ENCODE data around the gene CCR5. TPM values are rescaled to one million over a fixed set of nuclear protein-coding genes. Genes with fewer than 3 reads are reported as not detected.

The CCR5 gene
- total and polyA plus RNA-seq, 2 of the 13 experiments (the other 11 are each of a cell fraction or from before 2014, with no cell fraction given) = not detected

GRCh38 chr3:46414739-46415138 is 44.0 kb downstream of the CCR5 start:
- H2AFZ ChIP-seq (ENCODE audit: low read length) = no peak overlapping the region
- H3K36me3 ChIP-seq (replicated peaks in 1 of 2; ENCODE audit: control insufficient read depth in 1 of 2, insufficient read depth in 2 of 2, low read length in 2 of 2) = no peaks in the 10 kb centered on the region
- TF ChIP-seq ZNF138 (CRISPR knock-in tag; IDR thresholded peaks at IDR 0.05; ENCODE audit: low read depth) (no peak), EED (CRISPR knock-in tag; IDR thresholded peaks at IDR 0.05) (no peak), ZNF260 (CRISPR knock-in tag; IDR thresholded peaks at IDR 0.05; ENCODE audit: borderline replicate concordance, low read depth) (no peak), KAT2B (IDR thresholded peaks at IDR 0.05; ENCODE audit: borderline replicate concordance, low read depth, low read length) (no peak), ZNF792 (CRISPR knock-in tag; IDR thresholded peaks at IDR 0.05) (no peak), ZNF282 (IDR thresholded peaks at IDR 0.05; ENCODE audit: partially characterized antibody) (no peak), ZNF510 (CRISPR knock-in tag; IDR thresholded peaks at IDR 0.05; ENCODE audit: low read depth) (no peak), TEF (CRISPR knock-in tag; IDR thresholded peaks at IDR 0.05) (no peak), HMG20A (CRISPR knock-in tag; IDR thresholded peaks at IDR 0.05; ENCODE audit: borderline replicate concordance) (no peak), ZNF12 (CRISPR knock-in tag; IDR thresholded peaks at IDR 0.05) (no peak), ZNF382 (CRISPR knock-in tag; IDR thresholded peaks at IDR 0.05; ENCODE audit: borderline replicate concordance) (no peak)
- TF ChIP-seq, protein P1, sequence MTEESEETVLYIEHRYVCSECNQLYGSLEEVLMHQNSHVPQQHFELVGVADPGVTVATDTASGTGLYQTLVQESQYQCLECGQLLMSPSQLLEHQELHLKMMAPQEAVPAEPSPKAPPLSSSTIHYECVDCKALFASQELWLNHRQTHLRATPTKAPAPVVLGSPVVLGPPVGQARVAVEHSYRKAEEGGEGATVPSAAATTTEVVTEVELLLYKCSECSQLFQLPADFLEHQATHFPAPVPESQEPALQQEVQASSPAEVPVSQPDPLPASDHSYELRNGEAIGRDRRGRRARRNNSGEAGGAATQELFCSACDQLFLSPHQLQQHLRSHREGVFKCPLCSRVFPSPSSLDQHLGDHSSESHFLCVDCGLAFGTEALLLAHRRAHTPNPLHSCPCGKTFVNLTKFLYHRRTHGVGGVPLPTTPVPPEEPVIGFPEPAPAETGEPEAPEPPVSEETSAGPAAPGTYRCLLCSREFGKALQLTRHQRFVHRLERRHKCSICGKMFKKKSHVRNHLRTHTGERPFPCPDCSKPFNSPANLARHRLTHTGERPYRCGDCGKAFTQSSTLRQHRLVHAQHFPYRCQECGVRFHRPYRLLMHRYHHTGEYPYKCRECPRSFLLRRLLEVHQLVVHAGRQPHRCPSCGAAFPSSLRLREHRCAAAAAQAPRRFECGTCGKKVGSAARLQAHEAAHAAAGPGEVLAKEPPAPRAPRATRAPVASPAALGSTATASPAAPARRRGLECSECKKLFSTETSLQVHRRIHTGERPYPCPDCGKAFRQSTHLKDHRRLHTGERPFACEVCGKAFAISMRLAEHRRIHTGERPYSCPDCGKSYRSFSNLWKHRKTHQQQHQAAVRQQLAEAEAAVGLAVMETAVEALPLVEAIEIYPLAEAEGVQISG (CRISPR knock-in tag; IDR thresholded peaks at IDR 0.05) = no peak
- TF ChIP-seq, protein P2, sequence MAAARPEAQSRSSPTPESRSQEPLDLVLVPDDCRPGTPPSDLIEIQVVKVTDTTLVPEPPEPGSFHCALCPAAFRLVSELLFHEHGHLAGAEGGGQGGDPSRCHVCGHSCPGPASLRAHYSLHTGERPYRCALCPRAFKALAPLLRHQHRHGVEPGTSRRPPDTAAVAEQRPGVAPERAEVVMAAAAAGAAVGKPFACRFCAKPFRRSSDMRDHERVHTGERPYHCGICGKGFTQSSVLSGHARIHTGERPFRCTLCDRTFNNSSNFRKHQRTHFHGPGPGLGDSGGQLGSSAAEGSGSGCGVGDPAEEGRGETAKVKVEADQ (CRISPR knock-in tag; IDR thresholded peaks at IDR 0.05; ENCODE audit: borderline replicate concordance) = no peak
- TF ChIP-seq, protein P3, sequence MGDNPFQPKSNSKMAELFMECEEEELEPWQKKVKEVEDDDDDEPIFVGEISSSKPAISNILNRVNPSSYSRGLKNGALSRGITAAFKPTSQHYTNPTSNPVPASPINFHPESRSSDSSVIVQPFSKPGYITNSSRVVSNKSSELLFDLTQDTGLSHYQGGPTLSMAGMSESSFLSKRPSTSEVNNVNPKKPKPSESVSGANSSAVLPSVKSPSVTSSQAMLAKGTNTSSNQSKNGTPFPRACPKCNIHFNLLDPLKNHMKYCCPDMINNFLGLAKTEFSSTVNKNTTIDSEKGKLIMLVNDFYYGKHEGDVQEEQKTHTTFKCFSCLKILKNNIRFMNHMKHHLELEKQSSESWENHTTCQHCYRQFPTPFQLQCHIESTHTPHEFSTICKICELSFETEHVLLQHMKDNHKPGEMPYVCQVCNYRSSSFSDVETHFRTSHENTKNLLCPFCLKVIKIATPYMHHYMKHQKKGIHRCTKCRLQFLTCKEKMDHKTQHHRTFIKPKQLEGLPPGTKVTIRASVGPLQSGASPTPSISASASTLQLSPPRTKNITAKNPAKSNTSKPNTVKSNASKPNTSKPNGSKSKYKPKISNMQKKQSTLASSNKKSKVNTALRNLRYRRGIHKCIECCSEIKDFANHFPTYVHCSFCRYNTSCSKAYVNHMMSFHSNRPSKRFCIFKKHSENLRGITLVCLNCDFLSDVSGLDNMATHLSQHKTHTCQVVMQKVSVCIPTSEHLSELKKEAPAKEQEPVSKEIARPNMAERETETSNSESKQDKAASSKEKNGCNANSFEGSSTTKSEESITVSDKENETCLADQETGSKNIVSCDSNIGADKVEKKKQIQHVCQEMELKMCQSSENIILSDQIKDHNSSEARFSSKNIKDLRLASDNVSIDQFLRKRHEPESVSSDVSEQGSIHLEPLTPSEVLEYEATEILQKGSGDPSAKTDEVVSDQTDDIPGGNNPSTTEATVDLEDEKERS (CRISPR knock-in tag; IDR thresholded peaks at IDR 0.05) = no peak
- intact Hi-C loops (cut with micrococcal nuclease; ENCODE audit: unreplicated experiment) (no loop called here), in situ Hi-C loops (cut with HindIII; ENCODE audit: extremely low pct_ligation_motif_present, low pct_unique_long_range_greater_than_20kb) (no loop called here)
- WGBS (ENCODE audit: low lambda C conversion rate) = 47% methylated on average over 4 of the region's 4 CpGs
- no peak overlapping the region for H3K4me2 ChIP-seq (ENCODE audit: low read depth, low read length)
- H3K27ac ChIP-seq (ENCODE audit: extremely low read length, insufficient read depth, low read length) = no peak overlapping the region
- H3K9me3 ChIP-seq (ENCODE audit: low read length) = no peaks in the 10 kb centered on the region
- peaks cover 1 to 9% of the 10 kb centered on the region in 2 experiments; a peak in 2 of 5 replicates for H3K27me3 ChIP-seq (ENCODE audit: control insufficient read depth in 1 of 2, insufficient read depth in 2 of 2, low read length in 2 of 2)
- H4K20me1 ChIP-seq (ENCODE audit: insufficient read depth, low read length) = no peaks in the 10 kb centered on the region
- H3K4me1 ChIP-seq (ENCODE audit: insufficient read depth, low read length) = no peaks in the 10 kb centered on the region
- ChIA-PET POLR2A (no interaction called here), CTCF (ENCODE audit: low intra/inter-chr PET ratio, low total read pairs) (no interaction called here)
- DNase-seq (ENCODE audit: low spot score) (no peak), ATAC-seq (no peak), FAIRE-seq (no peak)
- no peaks in the 10 kb centered on the region for H3K79me2 ChIP-seq (ENCODE audit: insufficient read depth, low read length)
- H3K4me3 ChIP-seq (replicated peaks in 1 of 3; ENCODE audit: insufficient read depth in 1 of 3, low read depth in 2 of 3, low read length in 3 of 3) = no peak overlapping the region
- no TSS peak for BruUV-seq (replicated peaks)
- no peak overlapping the region for H3K9ac ChIP-seq (ENCODE audit: insufficient read depth, low read depth, low read length)
